Fibroblast of lung (primary cell): ENCODE measurements around the gene XXYLT1. TPM values are rescaled to one million over a fixed set of nuclear protein-coding genes. Genes with fewer than 3 reads are reported as not detected.

Experiments
- DNase-seq, 2 donors: peaks; one replicate each; pipeline versions ENCODE4 v3.0.0 to v3.0.0-alpha.2; 2010; ENCODE audit warnings: low read depth in 2 of 2
- H2AFZ ChIP-seq: 2 replicates; pipeline ENCODE4 v1.5.1; 2012; ENCODE audit warnings: low read length, control low read depth, inconsistent platforms
- H3K27ac ChIP-seq: 2 replicates; pipeline ENCODE4 v1.5.1; 2011; ENCODE audit warnings: low read length, control low read depth; ENCODE audit not compliant: insufficient read depth
- H3K27me3 ChIP-seq: 2 replicates; pipeline ENCODE4 v1.5.1; 2011; ENCODE audit warnings: mild to moderate bottlenecking, low read length; ENCODE audit not compliant: control insufficient read depth, insufficient read depth
- H3K36me3 ChIP-seq: 2 replicates; pipeline ENCODE4 v1.5.1; 2011; ENCODE audit warnings: low read length; ENCODE audit not compliant: control insufficient read depth, insufficient read depth
- H3K4me1 ChIP-seq: 2 replicates; pipeline ENCODE4 v1.5.1; 2011; ENCODE audit warnings: low read length; ENCODE audit not compliant: control insufficient read depth, insufficient read depth; ENCODE audit errors: extremely low read depth
- H3K4me2 ChIP-seq: 2 replicates; pipeline ENCODE4 v1.5.1; 2011; ENCODE audit warnings: low read length, control low read depth; ENCODE audit not compliant: insufficient read depth; ENCODE audit errors: extremely low read depth
- H3K4me3 ChIP-seq, 4 experiments: fragments of 200-600 bp in 1 of 4; sonication (generic) in 1 of 4; replicated peaks in 1 of 4; 2 replicates each; pipeline ENCODE4 v1.5.1; 2011 to 2016; ENCODE audit warnings: low read length in 4 of 4, low read depth in 3 of 4, mild to moderate bottlenecking in 3 of 4, control low read depth in 2 of 4, inconsistent platforms in 1 of 4, mixed read lengths in 1 of 4; ENCODE audit not compliant: insufficient read depth in 1 of 4; ENCODE audit errors: control extremely low read depth in 1 of 4
- H3K79me2 ChIP-seq: 2 replicates; pipeline ENCODE4 v1.5.1; 2012; ENCODE audit warnings: mild to moderate bottlenecking, low read length, inconsistent platforms; ENCODE audit not compliant: control insufficient read depth, insufficient read depth
- H3K9ac ChIP-seq: 2 replicates; pipeline ENCODE4 v1.5.1; 2011; ENCODE audit warnings: mild to moderate bottlenecking, low read length, control low read depth; ENCODE audit not compliant: insufficient read depth
- H3K9me3 ChIP-seq: 2 replicates; pipeline ENCODE4 v1.5.1; 2012; ENCODE audit warnings: low read depth, low read length; ENCODE audit not compliant: control insufficient read depth, insufficient read depth
- H4K20me1 ChIP-seq: 2 replicates; pipeline ENCODE4 v1.5.1; 2011; ENCODE audit warnings: low read length; ENCODE audit not compliant: control insufficient read depth, insufficient read depth; ENCODE audit errors: extremely low read depth
- CTCF ChIP-seq, 2 donors: IDR thresholded peaks in 1 of 2; conservative IDR thresholded peaks in 1 of 2; 1 replicate in 1 of 2; 2 replicates in 1 of 2; pipeline ENCODE4 v1.5.1; 2011 to 2012; ENCODE audit warnings: low read length in 2 of 2, control low read depth in 1 of 2, inconsistent platforms in 1 of 2, low read depth in 1 of 2, mild to moderate bottlenecking in 1 of 2
- EZH2 ChIP-seq: IDR thresholded peaks from 2 replicates; pipeline ENCODE4 v1.5.1; 2012; ENCODE audit warnings: low read length, control low read depth, mild to moderate bottlenecking; ENCODE audit errors: missing control alignments
- polyA plus RNA-seq, 2 donors: library from polyadenylated mRNA; depleted of rRNA in 1 of 2; stranded (reverse) in 1 of 2; unstranded in 1 of 2; fragments of >200 nt; gene quantifications; 2 replicates each; pipeline ENCODE4 v1.2.1, GENCODE V29; 2011 to 2012; ENCODE audit warnings: missing spikeins in 1 of 2
- total RNA-seq: library from RNA; depleted of rRNA; stranded (reverse); fragments of >200 nt; gene quantifications from 2 replicates; pipeline ENCODE4 v1.2.1, GENCODE V29; 2014

Gene XXYLT1
- total and polyA plus RNA-seq, 2 donors (not counting 1 experiment from before 2014, with no cell fraction given), result 12.4 to 18.5 TPM

GRCh38 chr3:195203606-195204005 lies 67.4 kb downstream of the XXYLT1 start:
- Histone ChIP-seq H3K27ac (peak overlapping the region; percentile 83), H3K36me3 (no peaks in the 10 kb centered on the region)

GRCh38 chr3:195201295-195201694 lies 69.7 kb downstream of the XXYLT1 start:
- Histone ChIP-seq H4K20me1 (no peaks in the 10 kb centered on the region), H3K9ac (no peak overlapping the region), H3K4me3 (no peak overlapping the region), H3K4me2 (no peak overlapping the region), H3K9me3 (no peaks in the 10 kb centered on the region), H3K27me3 (no peaks in the 10 kb centered on the region), H3K79me2 (no peaks in the 10 kb centered on the region), H2AFZ (no peak overlapping the region), H3K36me3 (no peaks in the 10 kb centered on the region), H3K27ac (no peak overlapping the region), H3K4me1 (peaks cover 22% of the 10 kb centered on the region)
- TF ChIP-seq CTCF (conservative IDR thresholded peaks at IDR 0.05 in 1 of 2, IDR thresholded peaks at IDR 0.05 in 1 of 2; ENCODE audit: low read depth in 1 of 2, low read length in 2 of 2), result no peak
- DNase-seq, result peak in 1 of 2 donors; percentile 29

More at GRCh38 chr3:195203606-195204005, 67.4 kb downstream of the XXYLT1 start:
- H3K9ac ChIP-seq, result no peak overlapping the region
- H3K4me1 ChIP-seq, result peaks cover 26% of the 10 kb centered on the region
- no peak overlapping the region for H3K4me2 ChIP-seq
- no peaks in the 10 kb centered on the region for H3K9me3 ChIP-seq
- no peak overlapping the region for H3K4me3 ChIP-seq
- H2AFZ ChIP-seq, result no peak overlapping the region
- H3K79me2 ChIP-seq, result peaks cover 9% of the 10 kb centered on the region
- TF ChIP-seq CTCF (conservative IDR thresholded peaks at IDR 0.05 in 1 of 2, IDR thresholded peaks at IDR 0.05 in 1 of 2; ENCODE audit: low read depth in 1 of 2, low read length in 2 of 2) (no peak), EZH2 (no peak)
- no peaks in the 10 kb centered on the region for H3K27me3 ChIP-seq
- no peak for DNase-seq
- H4K20me1 ChIP-seq, result no peaks in the 10 kb centered on the region

DNA sequence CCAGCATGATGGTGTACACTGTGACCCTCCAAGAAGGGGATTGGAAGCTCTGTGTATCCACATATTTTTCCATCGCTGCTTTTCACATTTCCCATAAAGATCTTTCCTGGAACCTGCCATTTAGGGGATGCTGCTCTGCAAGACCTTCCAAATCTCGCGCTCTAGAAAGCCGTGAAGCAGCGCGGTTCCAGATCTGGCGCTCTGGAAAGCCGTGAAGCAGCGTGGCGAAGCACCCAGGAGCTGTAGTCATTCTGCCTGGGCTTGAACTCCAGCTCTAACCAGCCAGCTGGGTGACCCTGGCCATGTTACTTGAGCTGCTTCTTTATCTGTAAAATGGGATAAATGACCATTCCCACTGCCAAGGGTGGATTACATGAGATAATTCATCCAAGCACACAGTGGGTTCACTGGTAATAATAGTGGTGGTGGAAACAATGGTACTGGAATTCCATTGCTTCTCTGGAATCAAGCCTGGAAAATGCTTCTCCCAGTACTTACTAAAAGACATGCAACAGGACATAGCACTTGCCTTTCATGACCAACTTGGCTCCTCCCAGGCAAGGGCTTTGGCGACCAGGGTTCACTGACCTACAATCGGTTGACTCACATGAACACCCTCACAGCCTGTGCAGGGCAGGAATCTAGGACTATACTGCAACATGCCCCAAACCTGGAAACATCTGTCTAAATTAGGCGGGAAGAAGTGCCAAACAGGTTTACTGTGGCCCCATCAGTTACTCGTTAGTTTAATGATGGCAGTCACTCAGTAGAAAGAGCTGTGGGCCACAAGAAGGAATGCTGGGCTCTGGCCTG lies 70.7 kb downstream of the XXYLT1 start:
- H3K4me1 ChIP-seq, result peaks cover 22% of the 10 kb centered on the region
- TF ChIP-seq CTCF (conservative IDR thresholded peaks at IDR 0.05 in 1 of 2, IDR thresholded peaks at IDR 0.05 in 1 of 2; ENCODE audit: low read depth in 1 of 2, low read length in 2 of 2) (no peak), EZH2 (no peak)
- no peak for DNase-seq

More for the DNA sequence above, 70.7 kb downstream of the XXYLT1 start:
- H3K9ac ChIP-seq, result no peak overlapping the region
- peaks cover 5% of the 10 kb centered on the region for H3K79me2 ChIP-seq
- no peak overlapping the region for H3K4me3 ChIP-seq
- no peaks in the 10 kb centered on the region for H3K9me3 ChIP-seq
- H3K4me2 ChIP-seq, result no peak overlapping the region
- H3K27ac ChIP-seq, result no peak overlapping the region
- no peaks in the 10 kb centered on the region for H3K27me3 ChIP-seq
- no peak overlapping the region for H2AFZ ChIP-seq
- no peaks in the 10 kb centered on the region for H4K20me1 ChIP-seq
- no peaks in the 10 kb centered on the region for H3K36me3 ChIP-seq
